Cardiac fibroblast (primary cell): ENCODE measurements around the gene CES5A.
A peak's percentile ranks its signal among the peaks of the same experiment; 100 is the strongest.
"Not testable (repeated sequence)": the region's sequence is repeated elsewhere in the genome, so short reads cannot be mapped to it uniquely, and the experiment has no call there.

ENCODE experiments used
- DNase-seq, 2 donors: peaks; one replicate each; pipeline versions ENCODE4 v3.0.0 to v3.0.0-alpha.2; 2010; ENCODE audit warnings: low read depth in 2 of 2
- H3K4me3 ChIP-seq, 2 donors: replicated peaks in 1 of 2; 1 replicate in 1 of 2; 2 replicates in 1 of 2; pipeline ENCODE4 v1.5.1; 2011; ENCODE audit warnings: low read depth in 2 of 2, low read length in 2 of 2, mild to moderate bottlenecking in 2 of 2, moderate library complexity in 1 of 2
- CTCF ChIP-seq: IDR thresholded peaks from one replicate; pipeline ENCODE4 v1.5.1; 2011; ENCODE audit warnings: low read depth, mild to moderate bottlenecking, low read length, inconsistent platforms

CES5A gene

GRCh38 chr16:55839115-55839514 lies 36.1 kb downstream of the CES5A start:
- no peak for TF ChIP-seq CTCF
- DNase-seq, result no peak

GRCh38 chr16:55836158-55836611 lies 39.0 kb downstream of the CES5A start:
- TF ChIP-seq CTCF, result no peak
- peak in 1 of 2 donors; percentile 3 for DNase-seq
- H3K4me3 ChIP-seq, result no peak overlapping the region

More at GRCh38 chr16:55839115-55839514, 36.1 kb downstream of the CES5A start:
- no peak overlapping the region for H3K4me3 ChIP-seq

GRCh38 chr16:55835581-55835980 lies 39.6 kb downstream of the CES5A start:
- DNase-seq, result peak; percentile 4 to 25

GRCh38 chr16:55835173-55835572 lies 40.0 kb downstream of the CES5A start:
- DNase-seq, H3K4me3 ChIP-seq: not testable (repeated sequence)

More at GRCh38 chr16:55835581-55835980, 39.6 kb downstream of the CES5A start:
- H3K4me3 ChIP-seq, result no peak overlapping the region
- TF ChIP-seq CTCF, result no peak

GRCh38 chr16:55834049-55834448 lies 41.1 kb downstream of the CES5A start:
- no peak for DNase-seq
- TF ChIP-seq CTCF, result no peak
- no peak overlapping the region for H3K4me3 ChIP-seq

GRCh38 chr16:55832773-55833691 lies 42.1 kb downstream of the CES5A start, which contains the start of gene CES1:
Gene CES1, minus strand, starts transcription at chr16:55833096. Its CDS starts 41 bp downstream, at chr16:55833055.
- TF ChIP-seq CTCF, result no peak
- peak in 1 of 2 donors; percentile 35 for DNase-seq
- peak within 1 kb of the TSS in 1 of 2 donors; percentile 17 for H3K4me3 ChIP-seq

- no peak for TF ChIP-seq CTCF
- peak overlapping the region in 1 of 2 donors; percentile 17 for H3K4me3 ChIP-seq
- no peak for DNase-seq
Observed at GRCh38 chr16:55832425-55832772, 42.8 kb downstream of the CES5A start.
